Fibroblast of upper back skin (primary cell): ENCODE data around the gene CCHCR1.
"Not testable (repeated sequence)": the region's sequence is repeated elsewhere in the genome, so short reads cannot be mapped to it uniquely, and the experiment has no call there.

Experiments used
- DNase-seq: peaks from one replicate; pipeline ENCODE4 v3.0.0-alpha.2; 2013

Gene CCHCR1

GRCh38 chr6:31157513-31158139 is at the start of gene CCHCR1:
Gene CCHCR1, minus strand, starts transcription at chr6:31157802. Its CDS starts 202 bp downstream, at chr6:31157600.
- no peak for DNase-seq

DNA sequence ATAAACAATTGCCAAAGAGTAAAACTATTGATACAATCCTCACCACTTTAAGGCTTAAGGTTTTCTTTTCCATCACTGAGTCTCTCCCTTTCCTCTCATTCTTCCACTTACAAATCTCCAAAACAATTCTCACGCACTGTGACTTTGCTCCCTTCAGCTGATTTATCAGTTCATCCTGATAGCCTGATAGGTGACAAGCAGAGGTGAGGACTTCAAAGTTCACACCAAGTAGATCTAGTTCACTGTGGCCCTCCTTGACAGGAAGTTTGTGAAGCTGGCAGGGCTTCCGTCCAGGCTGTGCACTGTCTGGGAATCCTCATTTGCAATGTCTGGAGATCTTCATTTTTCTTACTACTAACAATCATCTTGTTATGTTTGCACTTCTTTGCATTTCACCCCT is 48.0 kb upstream of the CCHCR1 start:
- no peak for DNase-seq

DNA sequence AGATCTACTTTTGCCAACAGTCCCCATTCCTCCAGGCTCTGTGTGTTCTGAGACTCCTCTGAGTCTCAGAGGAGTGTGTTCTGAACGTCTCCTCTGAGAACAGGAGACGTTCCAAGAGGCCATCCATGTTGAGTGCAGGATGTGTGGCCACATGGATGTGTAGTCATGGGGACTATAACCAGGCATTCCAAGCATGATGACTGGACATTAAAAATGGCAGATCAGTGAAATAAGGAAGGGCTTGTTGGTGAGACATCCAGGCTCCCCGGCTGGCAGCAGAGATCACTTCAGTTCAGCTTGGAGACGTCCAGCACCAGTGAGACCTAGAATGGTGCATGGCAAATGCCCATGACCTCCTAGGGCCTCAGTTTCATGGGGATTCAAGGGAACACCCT is 47.1 kb upstream of the CCHCR1 start:
- DNase-seq = peak; percentile 12

- DNase-seq = peak; percentile 68
Measured at GRCh38 chr6:31203345-31203979, 45.9 kb upstream of the CCHCR1 start.

DNA sequence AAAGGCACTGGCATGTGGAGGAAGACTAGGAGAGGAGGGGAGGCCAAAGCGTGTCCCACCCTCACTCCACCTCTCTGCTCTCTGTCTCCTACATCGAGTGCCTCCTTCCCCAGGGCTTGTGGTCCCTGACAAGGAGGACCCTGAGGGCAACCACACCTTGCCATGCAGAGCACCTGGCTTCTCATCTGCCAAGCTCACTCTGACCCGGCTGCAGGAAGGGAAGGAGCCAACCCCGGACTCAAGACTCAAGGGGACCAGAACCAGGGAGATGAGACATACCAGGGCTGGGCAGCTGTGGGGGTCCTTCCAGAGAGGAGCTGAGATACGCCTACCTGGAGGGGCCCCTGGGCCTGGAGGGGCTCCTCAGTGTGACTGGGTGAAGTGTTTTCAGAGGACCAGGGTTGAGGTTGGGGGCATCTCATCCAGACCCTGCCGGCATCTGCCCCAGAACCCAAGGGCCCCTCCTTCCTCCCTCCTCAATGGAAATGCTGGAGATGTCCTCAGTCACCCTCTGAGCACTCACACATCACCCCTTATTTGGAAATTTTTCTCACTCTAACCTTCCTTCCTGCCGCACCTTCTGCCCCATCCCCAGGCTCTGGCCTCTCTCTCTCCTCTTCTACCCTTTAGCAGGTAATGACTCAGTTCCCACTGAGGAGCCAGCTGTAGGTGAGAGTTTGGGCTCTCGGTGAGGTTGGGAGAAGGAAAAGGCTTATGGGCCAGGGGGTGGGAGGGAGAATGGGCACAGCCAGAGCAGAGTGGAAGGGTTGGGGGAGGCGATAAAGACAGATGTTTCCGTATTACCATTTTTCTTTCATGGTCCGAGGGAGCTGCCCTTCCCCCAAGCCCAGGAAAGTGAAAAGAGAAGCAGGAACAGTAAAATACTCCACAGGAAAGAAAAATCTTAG is 44.9 kb upstream of the CCHCR1 start:
- DNase-seq = no peak

DNA sequence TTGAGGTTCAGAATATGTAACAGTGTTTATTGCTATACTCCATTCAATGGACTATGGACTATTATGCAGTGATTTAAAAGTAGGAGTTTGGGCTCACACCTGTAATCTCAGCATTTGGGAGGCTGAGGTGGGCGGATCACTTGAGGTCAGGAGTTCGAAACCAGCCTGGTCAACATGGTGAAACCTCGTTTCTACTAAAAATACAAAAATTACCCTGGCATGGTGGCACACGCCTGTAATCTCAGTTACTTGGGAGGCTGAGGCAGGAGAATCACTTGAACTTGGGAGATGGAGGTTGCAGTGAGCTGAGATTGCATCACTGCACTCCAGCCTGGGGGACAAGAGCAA is 41.5 kb upstream of the CCHCR1 start:
- not testable (repeated sequence) for DNase-seq

- DNase-seq = peak; percentile 65
Measured at GRCh38 chr6:31197559-31198305, 40.1 kb upstream of the CCHCR1 start.

GRCh38 chr6:31196251-31197022 is 38.8 kb upstream of the CCHCR1 start:
- not testable (repeated sequence) for DNase-seq

- DNase-seq = not testable (repeated sequence)
Measured at GRCh38 chr6:31195308-31195979, 37.8 kb upstream of the CCHCR1 start.

- DNase-seq = no peak
Measured at GRCh38 chr6:31194061-31194834, 36.6 kb upstream of the CCHCR1 start.

DNA sequence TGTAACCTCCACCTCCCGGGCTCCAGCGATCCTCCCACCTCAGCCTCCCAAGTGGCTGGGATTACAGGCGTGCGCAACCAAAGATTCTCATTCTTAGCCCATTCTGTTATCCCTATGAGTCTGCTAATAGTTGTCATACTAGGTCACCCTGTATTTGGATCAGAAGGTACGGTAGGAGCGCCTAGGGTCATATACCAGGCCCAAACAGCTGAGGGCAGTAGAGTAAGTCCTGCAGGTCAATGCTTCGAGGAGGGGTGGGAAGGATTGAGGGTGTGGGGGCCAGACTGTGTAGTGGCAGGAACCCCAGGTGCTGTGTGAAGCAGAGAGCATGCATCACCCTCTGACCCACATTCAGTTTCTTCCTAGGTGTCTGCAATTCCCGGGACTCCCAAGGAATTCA is 35.6 kb upstream of the CCHCR1 start:
- DNase-seq = no peak

- peak; percentile 76 for DNase-seq
Measured at GRCh38 chr6:31192431-31193105, 35.0 kb upstream of the CCHCR1 start.

- no peak for DNase-seq
Measured at GRCh38 chr6:31190488-31190887, 32.9 kb upstream of the CCHCR1 start.

DNA sequence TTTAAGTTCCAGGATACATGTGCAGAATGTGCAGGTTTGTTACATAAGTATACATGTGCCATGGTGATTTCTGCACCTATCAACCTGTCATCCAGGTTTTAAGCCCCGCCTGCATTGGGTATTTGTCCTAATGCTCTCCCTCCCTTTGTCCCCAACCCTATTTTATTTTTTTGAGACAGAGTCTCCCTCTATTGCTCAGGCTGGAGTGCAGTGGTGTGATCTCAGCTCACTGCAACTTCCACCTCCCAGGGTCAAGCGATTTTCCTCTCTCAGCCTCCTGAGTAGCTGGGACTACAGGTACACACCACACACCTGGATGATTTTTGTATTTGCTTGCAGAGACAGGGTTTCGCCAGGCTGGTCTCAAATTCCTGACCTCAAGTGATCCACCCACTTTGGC is 31.6 kb upstream of the CCHCR1 start:
- not testable (repeated sequence) for DNase-seq

DNA sequence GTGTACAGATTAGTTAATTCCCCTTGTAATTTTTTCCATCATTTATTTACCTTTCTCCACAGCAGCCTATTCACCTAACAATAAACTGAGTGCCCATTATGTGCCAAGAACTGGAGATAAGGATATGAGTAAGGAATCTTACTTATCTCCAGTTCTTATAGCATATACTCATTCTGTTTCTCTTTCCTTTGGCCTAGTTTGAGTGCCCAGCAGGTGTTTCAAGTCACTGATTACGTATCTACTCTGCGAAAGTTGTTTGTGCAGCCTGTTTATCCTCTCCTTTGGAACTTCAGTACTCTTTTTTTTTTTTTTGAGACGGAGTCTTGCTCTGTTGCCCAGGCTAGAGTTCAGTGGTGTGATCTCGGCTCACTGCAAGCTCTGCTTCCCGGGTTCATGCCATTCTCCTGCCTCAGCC is 30.2 kb upstream of the CCHCR1 start:
- DNase-seq = no peak

DNA sequence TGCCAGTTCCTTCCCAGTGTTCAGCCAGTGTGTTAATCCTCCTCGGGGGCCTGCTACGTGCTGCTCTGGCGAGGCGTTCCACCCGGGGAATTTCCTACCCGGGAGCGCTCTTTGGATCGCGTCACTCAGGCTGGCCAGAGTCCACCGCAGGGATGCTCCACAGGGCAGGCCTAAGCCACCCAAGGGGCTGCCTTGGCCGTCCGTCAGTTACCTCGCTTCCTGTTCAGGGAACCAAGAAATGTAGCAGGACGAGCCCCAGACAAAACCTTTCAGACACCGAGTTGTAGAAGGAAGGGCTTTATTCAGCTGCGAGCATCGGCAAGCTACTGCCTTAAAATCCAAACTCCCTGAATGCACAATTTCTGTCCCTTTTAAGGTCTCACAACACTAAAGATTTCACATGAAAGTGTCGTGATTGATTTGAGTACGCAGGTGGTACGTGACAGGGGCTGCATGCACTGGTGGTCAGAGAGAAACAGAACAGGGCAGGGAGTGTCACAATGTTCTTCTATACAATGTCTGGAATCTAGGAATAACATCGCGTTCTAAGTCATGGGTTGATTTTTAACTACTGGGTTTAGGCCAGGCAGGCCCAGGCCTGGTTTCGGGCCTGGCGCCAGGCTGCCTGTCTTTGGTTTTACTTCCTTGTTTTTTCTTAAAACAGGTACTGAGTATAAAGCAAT is 28.6 kb upstream of the CCHCR1 start:
- no peak for DNase-seq

- DNase-seq = not testable (repeated sequence)
Measured at GRCh38 chr6:31185695-31186051, 28.1 kb upstream of the CCHCR1 start.

GRCh38 chr6:31183859-31184258 is 26.3 kb upstream of the CCHCR1 start:
- DNase-seq = not testable (repeated sequence)

DNA sequence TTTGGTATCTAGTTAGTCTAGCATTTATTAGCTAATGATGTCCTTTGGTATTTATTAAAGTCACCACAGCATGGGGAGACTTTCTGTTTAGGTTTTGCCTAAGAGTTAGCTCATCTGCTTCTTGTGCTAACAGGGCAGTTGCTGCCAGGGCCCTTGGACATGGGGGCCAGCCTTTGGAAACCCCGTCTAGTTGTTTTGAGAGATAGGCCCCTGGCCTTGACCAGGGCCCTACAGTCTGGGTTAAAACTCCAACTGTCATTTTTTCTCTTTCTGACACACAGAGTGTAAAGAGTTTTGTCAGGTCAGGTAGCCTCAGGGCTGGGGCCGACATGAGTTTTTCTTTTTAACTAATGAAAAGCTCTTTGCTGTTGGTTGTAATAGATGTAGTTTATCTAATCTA is 25.7 kb upstream of the CCHCR1 start:
- DNase-seq = not testable (repeated sequence)

- peak; percentile 78 for DNase-seq
Measured at GRCh38 chr6:31180500-31180899, 22.9 kb upstream of the CCHCR1 start.
